SK-N-SH treated with all-trans-retinoic acid at 6 μM for 48 hours (cell line): ENCODE results near the gene AOX1.

ENCODE experiments used
- ATAC-seq: fragments of 200-7000 bp; cut with Tn5 transposase; 3 replicates; pipeline ENCODE4 v1.9.1; 2020; ENCODE audit warnings: mild to moderate bottlenecking, moderate library complexity
- ARNTL ChIP-seq: fragments of 450-650 bp; formaldehyde crosslinking; IDR thresholded peaks from 2 replicates; pipeline ENCODE4 v1.5.0; 2020; ENCODE audit warnings: low read depth, mild to moderate bottlenecking, moderate library complexity, borderline replicate concordance
- BACH2 ChIP-seq: fragments of 250-450 bp; sonication (Bioruptor Pico); IDR thresholded peaks from 2 replicates; pipeline ENCODE4 v1.9.0; 2021; ENCODE audit warnings: mild to moderate bottlenecking, borderline replicate concordance
- CREB5 ChIP-seq: fragments of 250-450 bp; sonication (Bioruptor Pico); IDR thresholded peaks from 2 replicates; pipeline ENCODE4 v1.5.1; 2020; ENCODE audit warnings: low read depth, mild to moderate bottlenecking, moderate library complexity
- CSDC2 ChIP-seq: fragments of 250-450 bp; sonication (Bioruptor Pico); IDR thresholded peaks from 2 replicates; pipeline ENCODE4 v1.5.0; 2020; ENCODE audit warnings: mild to moderate bottlenecking, moderate library complexity
- CSRNP3 ChIP-seq: fragments of 250-450 bp; sonication (Bioruptor Pico); IDR thresholded peaks from 2 replicates; pipeline ENCODE4 v1.5.1; 2021; ENCODE audit warnings: mild to moderate bottlenecking, moderate library complexity
- ESRRG ChIP-seq: fragments of 250-450 bp; sonication (Bioruptor Pico); IDR thresholded peaks from 2 replicates; pipeline ENCODE4 v1.6.1; 2021; ENCODE audit warnings: mild to moderate bottlenecking
- GLIS3 ChIP-seq: fragments of 250-450 bp; sonication (Bioruptor Pico); IDR thresholded peaks from 2 replicates; pipeline ENCODE4 v1.5.0; 2020; ENCODE audit warnings: mild to moderate bottlenecking, moderate library complexity
- ISL1 ChIP-seq: fragments of 250-450 bp; sonication (Bioruptor Pico); IDR thresholded peaks from 2 replicates; pipeline ENCODE4 v2.1.2; 2022; ENCODE audit warnings: mild to moderate bottlenecking, moderate library complexity
- OSR1 ChIP-seq: fragments of 250-450 bp; sonication (Bioruptor Pico); IDR thresholded peaks from 2 replicates; pipeline ENCODE4 v1.8.0; 2022; ENCODE audit warnings: moderate library complexity, mild to moderate bottlenecking, inconsistent platforms
- PATZ1 ChIP-seq: fragments of 250-450 bp; sonication (Bioruptor Pico); IDR thresholded peaks from 2 replicates; pipeline ENCODE4 v1.8.0; 2020; ENCODE audit warnings: mild to moderate bottlenecking, moderate library complexity, borderline replicate concordance
- POU6F1 ChIP-seq: fragments of 250-450 bp; sonication (Bioruptor Pico); IDR thresholded peaks from 2 replicates; pipeline ENCODE4 v1.8.0; 2021; ENCODE audit warnings: low read depth, mild to moderate bottlenecking, moderate library complexity, borderline replicate concordance
- PPARA ChIP-seq: fragments of 250-450 bp; sonication (Bioruptor Pico); IDR thresholded peaks from 2 replicates; pipeline ENCODE4 v1.5.0; 2020; ENCODE audit warnings: mild to moderate bottlenecking, borderline replicate concordance
- RARB ChIP-seq: fragments of 250-450 bp; sonication (Bioruptor Pico); IDR thresholded peaks from 2 replicates; pipeline ENCODE4 v1.8.0; 2021; ENCODE audit warnings: mild to moderate bottlenecking, moderate library complexity
- SNAI2 ChIP-seq: fragments of 250-450 bp; sonication (Bioruptor Pico); IDR thresholded peaks from 2 replicates; pipeline ENCODE4 v1.5.0; 2020; ENCODE audit warnings: mild to moderate bottlenecking, moderate library complexity
- TCF4 ChIP-seq: fragments of 250-450 bp; sonication (Bioruptor Pico); IDR thresholded peaks from 2 replicates; pipeline ENCODE4 v1.8.0; 2021; ENCODE audit warnings: mild to moderate bottlenecking, moderate library complexity, borderline replicate concordance
- TOX ChIP-seq: fragments of 250-450 bp; sonication (Bioruptor Pico); IDR thresholded peaks from 2 replicates; pipeline ENCODE4 v1.8.0; 2021; ENCODE audit warnings: mild to moderate bottlenecking, moderate library complexity, borderline replicate concordance
- TSHZ2 ChIP-seq: fragments of 250-450 bp; sonication (Bioruptor Pico); IDR thresholded peaks from 2 replicates; pipeline ENCODE4 v1.5.0; 2020; ENCODE audit warnings: mild to moderate bottlenecking, moderate library complexity
- ZC3H10 ChIP-seq: fragments of 250-450 bp; sonication (Bioruptor Pico); IDR thresholded peaks from 2 replicates; pipeline ENCODE4 v1.5.1; 2021; ENCODE audit warnings: mild to moderate bottlenecking, moderate library complexity
- ZFP3 ChIP-seq: fragments of 250-450 bp; sonication (Bioruptor Pico); IDR thresholded peaks from 2 replicates; pipeline ENCODE4 v1.5.0; 2020; ENCODE audit warnings: mild to moderate bottlenecking, moderate library complexity
- ZFP30 ChIP-seq: fragments of 450-650 bp; formaldehyde crosslinking; IDR thresholded peaks from 2 replicates; pipeline ENCODE4 v1.5.0; 2022; ENCODE audit warnings: mild to moderate bottlenecking, moderate library complexity
- ZNF565 ChIP-seq: fragments of 450-650 bp; formaldehyde crosslinking; conservative IDR thresholded peaks from 2 replicates; pipeline ENCODE4 v1.5.0; 2020; ENCODE audit warnings: low read depth, mild to moderate bottlenecking, moderate library complexity
- ZNF70 ChIP-seq: fragments of 450-650 bp; formaldehyde crosslinking; IDR thresholded peaks from 2 replicates; pipeline ENCODE4 v1.5.0; 2020; ENCODE audit warnings: mild to moderate bottlenecking, moderate library complexity
- ZNF8 ChIP-seq: fragments of 450-650 bp; formaldehyde crosslinking; IDR thresholded peaks from 2 replicates; pipeline ENCODE4 v1.5.0; 2020; ENCODE audit warnings: mild to moderate bottlenecking, moderate library complexity

Gene AOX1

GRCh38 chr2:200695191-200695590, 109.4 kb downstream of the AOX1 start (continued):
- TF ChIP-seq CSRNP3 (no peak), SNAI2 (CRISPR knock-in tag) (no peak)
- TF ChIP-seq, all 23 proteins: peak for 0

GRCh38 chr2:200695601-200696000, 109.8 kb downstream of the AOX1 start:
- no peak for ATAC-seq
- no peak for TF ChIP-seq PPARA (CRISPR knock-in tag)
- TF ChIP-seq TOX (CRISPR knock-in tag) = no peak

GRCh38 chr2:200698217-200698616, 112.4 kb downstream of the AOX1 start:
- ATAC-seq = no peak
- TF ChIP-seq ARNTL (CRISPR knock-in tag) (no peak), BACH2 (CRISPR knock-in tag) (no peak), ESRRG (CRISPR knock-in tag) (no peak), ZNF565 (no peak), TOX (CRISPR knock-in tag) (no peak), CSDC2 (no peak), ZC3H10 (no peak), CREB5 (CRISPR knock-in tag) (no peak), ISL1 (CRISPR knock-in tag) (no peak), PATZ1 (CRISPR knock-in tag) (no peak), OSR1 (CRISPR knock-in tag) (no peak), RARB (CRISPR knock-in tag) (no peak), GLIS3 (no peak), ZNF70 (no peak), ZFP30 (CRISPR knock-in tag) (no peak)

- no peak for TF ChIP-seq SNAI2 (CRISPR knock-in tag)
- TF ChIP-seq ARNTL (CRISPR knock-in tag) = no peak
- no peak for TF ChIP-seq BACH2 (CRISPR knock-in tag)
- TF ChIP-seq ZC3H10 = no peak
- TF ChIP-seq TSHZ2 (CRISPR knock-in tag) = no peak
- TF ChIP-seq PATZ1 (CRISPR knock-in tag) = no peak
- no peak for TF ChIP-seq RARB (CRISPR knock-in tag)
- no peak for TF ChIP-seq CREB5 (CRISPR knock-in tag)
- no peak for TF ChIP-seq TOX (CRISPR knock-in tag)
- TF ChIP-seq ZFP3 (CRISPR knock-in tag) = no peak
- TF ChIP-seq ISL1 (CRISPR knock-in tag) = no peak
- no peak for TF ChIP-seq TCF4 (CRISPR knock-in tag)
- no peak for TF ChIP-seq ESRRG (CRISPR knock-in tag)
- no peak for TF ChIP-seq ZNF8 (CRISPR knock-in tag)
- no peak for TF ChIP-seq POU6F1
- TF ChIP-seq, all 23 proteins: peak for 0
- ATAC-seq = no peak
These were observed 113.5 kb downstream of the AOX1 start for GRCh38 chr2:200699310-200699709.
